ENCODE data around the gene ANKRD42.

Gene ANKRD42

GRCh38 chr11:83294208-83294607 lies 100.7 kb downstream of the ANKRD42 start:
- no peak for DNase-seq
